ENCODE data around the gene ELANE. TPM values are rescaled to one million over a fixed set of nuclear protein-coding genes. Genes with fewer than 3 reads are reported as not detected.
A peak's percentile ranks its signal among the peaks of the same experiment; 100 is the strongest.

ELANE gene
- total and polyA plus RNA-seq, 9 of the 15 experiments (the other 6 are each of a cell fraction or from before 2014, with no cell fraction given) = not detected

- TF ChIP-seq ZNF175 (CRISPR knock-in tag; IDR thresholded peaks at IDR 0.05; ENCODE audit: low read depth) = no peak
- no peak for TF ChIP-seq GTF2A2 (tag; IDR thresholded peaks at IDR 0.05)
- no peak for TF ChIP-seq IRF9 (tag; IDR thresholded peaks at IDR 0.05)
- no peak for TF ChIP-seq BCOR (IDR thresholded peaks at IDR 0.05)
- no peak for TF ChIP-seq CBX5 (IDR thresholded peaks at IDR 0.05; ENCODE audit: borderline replicate concordance, low read depth)
- 0 out of 2 replicates have a peak, but pooled peaks have one; percentile 6 for TF ChIP-seq MYNN (IDR thresholded peaks at IDR 0.05)
- no peak for TF ChIP-seq MYNN (CRISPR knock-in tag; IDR thresholded peaks at IDR 0.05)
- TF ChIP-seq NBN (IDR thresholded peaks at IDR 0.05; ENCODE audit: low read depth) = no peak
- TF ChIP-seq SAFB (IDR thresholded peaks at IDR 0.05; ENCODE audit: borderline replicate concordance, low read depth, low read length) = no peak
- peak; percentile 27 for TF ChIP-seq TFE3 (CRISPR knock-in tag; IDR thresholded peaks at IDR 0.05)
- no peak for TF ChIP-seq ARID1B (IDR thresholded peaks at IDR 0.05)
- TF ChIP-seq STAT5A (IDR thresholded peaks at IDR 0.05; ENCODE audit: borderline replicate concordance, low read length) = no peak
- TF ChIP-seq RBFOX2 (IDR thresholded peaks at IDR 0.05; ENCODE audit: low read depth, low read length) = peak; percentile 64
- no peak for TF ChIP-seq MEIS2 (IDR thresholded peaks at IDR 0.05; ENCODE audit: partially characterized antibody)
- TF ChIP-seq THRB (CRISPR knock-in tag; conservative IDR thresholded peaks at IDR 0.05) = no peak
- no peak for TF ChIP-seq HOXB6 (CRISPR knock-in tag; IDR thresholded peaks at IDR 0.05; ENCODE audit: borderline replicate concordance)
- no peak for TF ChIP-seq ZKSCAN1 (IDR thresholded peaks at IDR 0.05; ENCODE audit: low read depth, low read length)
- TF ChIP-seq TCF7 (IDR thresholded peaks at IDR 0.05; ENCODE audit: borderline replicate concordance) = no peak
- TF ChIP-seq PTRF (tag; IDR thresholded peaks at IDR 0.05) = no peak
- no peak for TF ChIP-seq ELF2 (CRISPR knock-in tag; IDR thresholded peaks at IDR 0.05)
- TF ChIP-seq NR1H2 (CRISPR knock-in tag; IDR thresholded peaks at IDR 0.05) = no peak
- no peak for TF ChIP-seq PBX2 (CRISPR knock-in tag; IDR thresholded peaks at IDR 0.05; ENCODE audit: low read depth)
- TF ChIP-seq PBX2 (tag; conservative IDR thresholded peaks at IDR 0.05; ENCODE audit: low read depth) = no peak
- no peak for TF ChIP-seq L3MBTL2 (IDR thresholded peaks at IDR 0.05)
Observed at GRCh38 chr19:810883-811489, 41.1 kb upstream of the ELANE start (continued).
